NCI-H345 (cell line): ENCODE results near the gene LRRC72.

Source experiments
- DNase-seq: peaks from one replicate; lab custom pipeline; 2025; lab: John Stamatoyannopoulos, UW

Gene LRRC72

DNA sequence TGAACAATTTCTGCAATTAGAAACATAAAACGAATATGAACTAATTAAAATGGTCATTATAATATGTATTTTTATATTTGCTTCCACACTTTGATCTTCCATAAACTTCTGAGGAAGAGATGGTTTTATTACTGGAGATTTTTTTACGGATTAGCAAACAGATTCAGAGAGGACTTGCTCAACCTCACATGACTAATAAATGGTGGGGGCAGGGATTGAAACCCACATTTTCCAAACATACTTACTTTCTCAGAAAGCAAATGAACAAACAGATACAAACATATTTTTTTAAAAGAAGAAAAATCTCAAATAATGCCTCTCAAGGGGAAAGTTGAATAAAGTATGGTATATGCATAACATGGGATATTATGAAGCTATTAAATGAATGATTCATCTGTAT is 100.6 kb downstream of the LRRC72 start:
- DNase-seq: no peak

GRCh38 chr7:16630654-16631053 is 104.0 kb downstream of the LRRC72 start:
- no peak for DNase-seq
